Urinary bladder (tissue), 4 donors: ENCODE results near the gene EIF4A3. TPM values are rescaled to one million over a fixed set of nuclear protein-coding genes. Genes with fewer than 3 reads are reported as not detected.
A peak's percentile ranks its signal among the peaks of the same experiment; 100 is the strongest.

Experiments used
- DNase-seq: peaks from one replicate; pipeline ENCODE4 v3.0.0-alpha.2; 2015; ENCODE audit errors: extremely low spot score
- H3K27ac ChIP-seq: one replicate; pipeline ENCODE4 v1.5.1; 2013; ENCODE audit warnings: low read depth, mild to moderate bottlenecking, moderate library complexity
- H3K36me3 ChIP-seq: one replicate; pipeline ENCODE4 v1.6.1; 2013; ENCODE audit warnings: mild to moderate bottlenecking, moderate library complexity; ENCODE audit not compliant: insufficient read depth
- H3K4me1 ChIP-seq: one replicate; pipeline ENCODE4 v1.6.1; 2013; ENCODE audit warnings: mild to moderate bottlenecking, moderate library complexity; ENCODE audit not compliant: insufficient read depth
- H3K4me3 ChIP-seq: one replicate; pipeline ENCODE4 v1.5.1; 2013; ENCODE audit warnings: low read depth, low read length
- WGBS: extraction: QIAGEN DNeasy Blood & Tissue Kit; methylation state at CpG from one replicate; pipeline ENCODE4 v1.1.7; 2013; 5-methylcytosine and 5-hydroxymethylcytosine counted together
- polyA plus RNA-seq: library from polyadenylated mRNA; stranded (reverse); fragments of 200-250 nt; gene quantifications from one replicate; pipeline ENCODE4 v1.2.3, GENCODE V29; 2013
- total RNA-seq: library from RNA; depleted of rRNA; stranded (reverse); fragments of >200 nt; gene quantifications from one replicate; pipeline ENCODE4 v1.2.3, GENCODE V29; 2014
- donor health status: healthy with polysubstance abuse.
- donor health status: healthy.

The EIF4A3 gene
- total RNA-seq (59.5 TPM), polyA plus RNA-seq (80.3 TPM)

DNA sequence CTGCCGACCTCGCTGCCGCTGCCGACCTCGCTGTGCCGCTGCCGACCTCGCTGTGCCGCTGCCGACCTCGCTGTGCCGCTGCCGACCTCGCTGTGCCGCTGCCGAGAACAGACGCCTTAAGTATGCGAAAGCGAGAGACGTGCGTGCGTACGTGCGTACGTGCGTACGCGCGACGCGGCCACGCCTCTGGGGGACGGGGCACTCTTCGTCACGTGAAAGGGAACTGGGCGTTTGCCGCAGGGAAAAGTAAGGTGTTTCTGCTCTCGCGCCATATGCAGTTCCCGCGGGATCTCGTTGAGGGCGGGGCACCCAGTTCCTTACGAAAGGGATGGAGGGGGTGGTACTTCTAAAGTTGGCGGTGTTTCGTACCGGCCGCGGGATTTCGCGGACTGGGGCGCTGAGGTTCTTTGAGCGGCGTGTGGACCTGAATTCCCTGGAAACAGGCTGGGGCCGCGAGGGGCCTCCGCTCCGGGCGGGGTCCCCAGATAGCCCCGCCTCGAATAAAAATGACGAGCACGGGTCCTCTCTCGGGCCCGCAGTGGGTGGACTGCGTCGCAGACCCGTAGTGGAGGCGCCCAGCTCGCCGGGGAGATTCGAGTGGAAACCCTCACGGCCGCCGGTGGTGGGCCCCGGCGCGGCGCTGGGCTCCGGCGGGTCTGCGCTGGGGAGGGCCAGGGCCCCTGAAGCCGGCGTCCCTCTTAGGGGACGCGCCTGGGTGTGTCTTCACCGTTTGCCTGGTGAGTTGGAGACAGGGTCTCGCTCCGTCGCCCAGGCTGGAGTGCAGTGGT is at the start of gene EIF4A3:
EIF4A3 (minus strand) TSS at position 94 of the 788 bp plus-strand sequence. CDS start 167 bp downstream, outside the sequence.
- peak; percentile 96 for DNase-seq
- Histone ChIP-seq H3K4me1 (peaks cover 5% of the 10 kb centered on the region), H3K27ac (peak within 1 kb of the TSS; percentile 75), H3K4me3 (peak within 1 kb of the TSS; percentile 84), H3K36me3 (peaks cover 5% of the 10 kb centered on the region)
- WGBS: under 1% methylated on average over 90 of the region's 90 CpGs

DNA sequence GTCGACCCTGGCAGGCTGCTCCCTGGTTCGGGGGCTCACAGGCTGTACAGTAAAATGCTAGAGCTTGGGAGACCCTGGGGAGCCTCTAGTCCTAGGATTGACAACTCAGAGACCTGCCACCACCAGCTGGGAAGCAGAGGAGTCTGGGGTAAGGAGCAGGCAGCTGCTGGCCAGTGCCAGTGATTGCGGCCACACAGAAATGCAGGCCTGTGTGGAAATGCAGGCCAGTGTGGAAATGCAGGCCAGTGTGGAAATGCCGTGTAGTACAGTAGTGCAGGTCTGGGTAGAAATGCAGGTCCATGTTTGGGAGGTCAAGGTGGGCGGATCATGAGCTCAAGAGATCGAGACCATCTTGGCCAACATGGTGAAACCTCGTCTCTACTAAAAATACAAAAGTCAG is 49.7 kb upstream of the EIF4A3 start:
- no peak for DNase-seq
- Histone ChIP-seq H3K27ac (no peak overlapping the region), H3K4me1 (no peaks in the 10 kb centered on the region), H3K36me3 (no peaks in the 10 kb centered on the region), H3K4me3 (no peak overlapping the region)
- WGBS: 90% methylated on average over 7 of the region's 7 CpGs

DNA sequence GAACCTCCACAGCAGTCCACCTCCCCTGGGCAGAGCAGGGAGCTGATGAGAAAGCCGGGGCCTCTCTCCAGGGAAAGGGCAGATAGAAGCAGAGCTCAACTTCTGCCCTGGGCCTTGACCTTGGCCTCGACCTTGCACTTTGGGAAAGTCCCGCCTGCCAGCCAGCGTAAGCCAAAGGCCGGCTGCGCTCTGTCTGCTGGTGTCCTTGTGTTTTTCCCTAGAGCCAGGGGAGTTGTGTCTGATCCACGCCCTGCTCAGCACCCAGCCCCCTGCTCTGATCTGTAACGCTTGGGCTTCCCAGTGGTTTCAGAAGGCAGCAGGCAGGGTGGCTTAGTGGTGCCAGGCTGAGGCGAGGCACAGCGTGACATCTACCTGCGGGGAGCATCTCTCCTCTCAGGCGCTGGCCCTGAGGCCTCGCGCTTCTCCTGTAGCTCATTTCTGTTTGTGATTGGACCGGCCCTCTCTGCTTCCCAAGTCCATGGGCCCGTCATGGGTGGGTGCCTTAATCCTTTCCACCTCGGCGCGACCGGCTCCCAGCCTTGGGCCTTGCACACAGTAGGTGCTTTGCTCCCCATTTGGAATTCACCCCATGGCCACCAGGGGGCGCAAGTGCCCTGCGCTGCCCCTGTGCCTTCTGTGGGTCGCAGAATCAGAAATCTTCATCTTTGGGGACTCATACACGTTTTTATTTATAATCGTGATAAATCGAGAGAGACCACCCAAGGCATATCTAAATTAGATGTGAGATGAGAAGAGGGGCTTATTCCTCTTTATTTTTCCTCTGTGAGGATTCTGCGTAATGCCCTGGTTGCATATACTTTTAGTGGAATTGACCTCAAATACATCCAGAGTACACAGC is 49.0 kb upstream of the EIF4A3 start:
- DNase-seq: no peak
- whole genome bisulfite sequencing: 58% methylated on average over 27 of the region's 27 CpGs
- no peaks in the 10 kb centered on the region for H3K36me3 ChIP-seq
- no peak overlapping the region for H3K4me3 ChIP-seq
- H3K4me1 ChIP-seq: no peaks in the 10 kb centered on the region
- H3K27ac ChIP-seq: no peak overlapping the region

DNA sequence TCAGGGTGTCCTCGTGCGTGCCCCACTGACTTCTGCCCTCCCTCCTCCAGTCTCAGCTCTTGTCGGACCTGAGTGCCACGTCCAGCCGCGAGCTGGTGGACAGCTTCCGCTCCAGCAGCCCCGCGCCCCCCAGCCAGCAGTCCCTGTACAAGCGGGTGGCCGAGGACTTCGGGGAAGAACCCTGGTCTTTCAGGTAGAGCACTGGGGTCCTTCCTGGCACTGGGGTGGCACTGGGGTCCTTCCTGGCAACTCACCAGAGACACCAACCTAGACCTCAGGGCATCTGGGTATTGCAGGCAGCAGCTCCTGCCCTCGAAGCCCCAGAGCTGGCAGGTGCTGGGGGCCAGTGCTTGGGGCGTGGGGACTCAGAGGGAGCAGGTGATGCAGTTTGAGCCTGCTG is 48.2 kb upstream of the EIF4A3 start:
- 83% methylated on average over 14 of the region's 14 CpGs for WGBS
- H3K27ac ChIP-seq: no peak overlapping the region
- H3K36me3 ChIP-seq: no peaks in the 10 kb centered on the region
- H3K4me3 ChIP-seq: no peak overlapping the region
- H3K4me1 ChIP-seq: no peaks in the 10 kb centered on the region
- DNase-seq: no peak

DNA sequence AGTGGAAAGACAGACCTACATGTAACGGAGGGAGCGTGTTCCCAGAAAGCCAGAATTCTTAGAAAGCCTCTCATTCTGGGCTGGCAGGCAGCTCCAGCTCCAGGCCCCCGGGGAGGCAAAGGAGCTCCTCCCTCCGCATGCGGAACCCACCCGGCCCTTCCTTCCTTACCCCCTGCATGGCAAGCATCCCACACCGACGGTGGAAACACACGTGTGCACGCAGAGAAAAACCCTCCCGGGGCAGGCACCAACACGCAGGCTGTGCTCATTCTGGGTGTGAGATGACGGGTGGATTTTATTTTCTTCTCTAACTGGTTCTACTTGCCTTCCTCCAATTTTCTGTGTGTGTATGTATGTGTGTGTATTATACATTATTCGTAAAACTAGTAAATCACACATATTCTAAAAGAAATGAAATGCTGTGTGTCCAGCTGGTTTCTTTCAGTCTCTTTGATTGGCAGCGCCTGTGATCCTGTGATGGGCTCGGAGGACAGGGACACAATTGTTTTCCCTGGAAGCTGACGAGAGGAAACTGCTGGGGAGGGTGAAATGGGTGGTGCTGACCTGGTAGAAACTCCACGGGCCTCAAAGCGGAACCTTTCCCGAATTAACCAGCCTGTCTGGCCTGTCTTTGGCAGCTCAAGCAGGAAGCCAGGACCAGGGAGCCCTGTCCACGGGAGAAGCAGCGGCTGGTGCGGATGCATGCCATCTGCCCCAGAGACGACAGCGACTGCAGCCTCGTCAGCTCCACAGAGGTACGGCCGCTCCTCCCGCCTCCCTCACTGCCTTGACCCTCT is 45.1 kb upstream of the EIF4A3 start:
- Histone ChIP-seq H3K36me3 (no peaks in the 10 kb centered on the region), H3K27ac (peak overlapping the region; percentile 65), H3K4me1 (no peaks in the 10 kb centered on the region), H3K4me3 (no peak overlapping the region)
- peak; percentile 42 for DNase-seq
- 46% methylated on average over 29 of the region's 29 CpGs for WGBS

DNA sequence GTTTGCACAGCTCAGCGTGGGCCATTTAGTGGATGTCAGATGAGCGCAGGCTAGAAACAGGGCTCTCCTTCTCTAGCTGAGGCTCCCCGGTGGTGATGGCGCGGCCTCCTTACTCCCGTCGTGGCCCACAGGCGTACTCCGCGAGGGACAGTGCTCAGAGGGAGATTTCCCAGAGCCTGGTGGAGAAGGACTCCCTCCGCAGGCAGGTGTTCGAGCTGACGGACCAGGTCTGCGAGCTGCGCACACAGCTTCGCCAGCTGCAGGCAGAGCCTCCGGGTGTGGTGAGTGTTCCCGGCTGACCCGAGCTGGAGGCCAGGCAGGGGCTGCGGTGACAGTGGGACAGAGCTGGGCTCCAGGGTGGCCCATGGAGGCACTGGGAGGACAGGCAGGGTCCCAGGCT is 44.3 kb upstream of the EIF4A3 start:
- Histone ChIP-seq H3K4me1 (no peaks in the 10 kb centered on the region), H3K27ac (no peak overlapping the region), H3K36me3 (no peaks in the 10 kb centered on the region), H3K4me3 (no peak overlapping the region)
- no peak for DNase-seq
- 74% methylated on average over 20 of the region's 20 CpGs for WGBS

DNA sequence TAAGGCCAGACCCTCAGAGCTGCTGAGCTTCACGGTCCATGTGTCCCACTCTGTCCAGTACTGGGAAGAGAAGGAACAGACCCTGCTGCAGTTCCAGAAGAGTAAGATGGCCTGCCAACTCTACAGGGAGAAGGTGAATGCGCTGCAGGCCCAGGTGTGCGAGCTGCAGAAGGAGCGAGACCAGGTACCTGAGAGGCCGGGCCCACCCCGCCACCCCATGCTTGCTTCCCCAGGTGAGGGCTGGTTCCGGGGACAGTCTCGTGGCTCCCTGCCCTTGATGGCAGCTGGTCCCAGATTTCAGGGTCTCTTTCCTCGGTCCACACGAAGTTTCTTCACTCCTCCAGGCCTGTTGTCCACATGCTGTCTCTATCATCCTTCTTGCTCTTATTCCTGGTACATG is 43.8 kb upstream of the EIF4A3 start:
- 97% methylated on average over 10 of the region's 10 CpGs for WGBS
- H3K4me1 ChIP-seq: no peaks in the 10 kb centered on the region
- no peak overlapping the region for H3K4me3 ChIP-seq
- no peak for DNase-seq
- no peaks in the 10 kb centered on the region for H3K36me3 ChIP-seq
- no peak overlapping the region for H3K27ac ChIP-seq

DNA sequence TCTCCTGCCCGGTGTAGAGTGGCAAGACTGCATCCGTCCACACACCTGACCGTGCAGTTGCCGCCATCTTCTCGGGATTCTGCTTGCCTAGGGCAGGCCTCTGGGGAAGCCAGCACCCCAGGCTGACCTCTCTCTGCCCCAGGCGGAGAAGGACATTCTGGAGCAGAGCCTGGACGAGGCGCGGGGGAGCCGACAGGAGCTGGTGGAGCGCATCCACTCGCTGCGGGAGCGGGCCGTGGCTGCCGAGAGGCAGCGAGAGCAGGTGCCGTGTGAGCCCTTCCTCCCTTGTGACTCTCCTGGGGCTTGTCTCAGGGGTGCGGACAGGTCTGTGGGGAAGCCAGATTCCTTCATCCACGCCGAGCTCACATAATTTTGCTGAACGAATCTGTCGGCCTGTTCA is 42.7 kb upstream of the EIF4A3 start:
- no peaks in the 10 kb centered on the region for H3K36me3 ChIP-seq
- DNase-seq: no peak
- 91% methylated on average over 23 of the region's 23 CpGs for whole genome bisulfite sequencing

DNA sequence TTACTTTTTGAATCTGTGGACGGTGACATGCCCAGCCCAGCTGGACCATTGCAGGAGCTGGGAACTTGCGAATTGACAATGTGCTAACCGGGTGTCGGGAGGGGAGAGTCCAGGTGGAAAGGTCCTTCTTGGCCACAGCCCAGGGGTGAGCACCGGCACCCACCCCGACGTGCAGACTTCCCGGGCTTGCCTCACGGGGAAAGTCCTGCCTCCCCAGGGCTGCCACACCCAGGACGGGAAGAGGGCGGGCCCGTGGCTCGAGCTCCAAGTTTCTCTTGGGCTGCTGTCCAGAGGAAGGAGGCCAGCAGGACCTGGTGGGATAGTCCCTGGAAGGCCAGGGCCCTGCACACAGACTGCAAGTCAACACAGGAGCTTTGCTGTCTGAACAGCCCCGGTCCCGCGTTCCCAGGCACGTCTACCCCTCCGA is 40.6 kb upstream of the EIF4A3 start:
- WGBS: 40% methylated on average over 18 of the region's 18 CpGs
- H3K4me3 ChIP-seq: peak overlapping the region; percentile 19
- no peaks in the 10 kb centered on the region for H3K4me1 ChIP-seq
- H3K27ac ChIP-seq: no peak overlapping the region
- DNase-seq: no peak
- no peaks in the 10 kb centered on the region for H3K36me3 ChIP-seq

More for the DNA sequence above, 42.7 kb upstream of the EIF4A3 start:
- H3K27ac ChIP-seq: no peak overlapping the region
- no peaks in the 10 kb centered on the region for H3K4me1 ChIP-seq
- no peak overlapping the region for H3K4me3 ChIP-seq

DNA sequence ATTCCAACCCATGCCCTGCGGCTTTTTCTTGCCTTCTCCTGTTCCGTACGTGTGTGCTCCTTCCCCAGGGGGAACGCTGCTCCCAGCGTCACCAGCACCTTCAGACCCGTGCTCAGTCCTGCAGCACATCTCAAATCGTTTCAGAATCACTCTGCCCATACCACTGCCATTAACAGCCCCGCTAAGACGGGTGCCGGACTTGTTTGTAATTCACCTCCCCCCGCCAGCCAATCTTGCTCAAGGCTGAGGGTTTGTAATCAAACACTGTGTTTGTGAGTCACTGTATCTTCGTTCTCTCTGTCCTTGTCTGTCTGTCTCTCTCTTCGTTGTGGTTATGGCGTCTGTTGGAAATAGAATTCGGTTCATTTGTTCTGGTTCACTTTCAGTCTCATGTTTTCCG is 40.2 kb upstream of the EIF4A3 start:
- Histone ChIP-seq H3K36me3 (no peaks in the 10 kb centered on the region), H3K4me1 (no peaks in the 10 kb centered on the region), H3K4me3 (peak overlapping the region; percentile 19), H3K27ac (no peak overlapping the region)
- WGBS: 71% methylated on average over 16 of the region's 16 CpGs
- no peak for DNase-seq

DNA sequence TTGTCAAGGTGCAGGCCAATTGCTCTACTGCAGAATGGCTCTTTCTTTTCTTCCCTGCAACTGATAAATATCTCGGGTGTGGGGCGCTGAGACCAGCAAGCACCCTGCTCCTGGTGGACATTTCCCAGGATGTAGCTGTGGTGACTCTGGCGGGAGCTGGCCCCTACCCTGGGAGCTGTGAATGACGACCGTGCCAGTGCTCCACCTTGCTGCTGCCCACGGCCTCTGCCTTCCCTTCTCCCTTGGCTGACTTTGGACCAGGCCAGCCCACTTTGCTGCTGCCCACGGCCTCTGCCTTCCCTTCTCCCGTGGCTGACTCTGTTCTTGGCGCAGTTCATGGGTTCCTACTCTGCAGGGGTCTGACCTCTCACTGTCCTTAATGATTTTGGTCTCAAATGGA is 39.0 kb upstream of the EIF4A3 start:
- no peak overlapping the region for H3K4me3 ChIP-seq

DNA sequence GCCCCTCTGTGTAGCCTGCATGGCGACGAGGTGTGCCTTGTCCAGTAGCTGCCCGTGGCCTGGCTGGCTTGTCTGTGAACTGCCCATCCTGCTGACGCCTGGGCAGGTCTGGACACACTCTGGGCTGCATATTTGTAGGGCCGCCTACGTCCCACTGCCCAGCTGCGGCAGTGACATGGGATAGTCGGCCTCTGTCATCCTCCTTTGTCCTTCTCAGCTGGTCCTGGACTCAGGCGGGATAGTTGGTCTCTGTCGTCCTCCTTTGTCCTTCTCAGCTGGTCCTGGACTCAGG is 37.4 kb upstream of the EIF4A3 start:
- peaks cover 2% of the 10 kb centered on the region for H3K36me3 ChIP-seq
- H3K4me3 ChIP-seq: no peak overlapping the region
- no peak for DNase-seq

More for the DNA sequence above, 39.0 kb upstream of the EIF4A3 start:
- 87% methylated on average over 9 of the region's 9 CpGs for WGBS
- Histone ChIP-seq H3K36me3 (peaks cover 2% of the 10 kb centered on the region), H3K4me1 (no peaks in the 10 kb centered on the region), H3K27ac (no peak overlapping the region)
- DNase-seq: no peak

DNA sequence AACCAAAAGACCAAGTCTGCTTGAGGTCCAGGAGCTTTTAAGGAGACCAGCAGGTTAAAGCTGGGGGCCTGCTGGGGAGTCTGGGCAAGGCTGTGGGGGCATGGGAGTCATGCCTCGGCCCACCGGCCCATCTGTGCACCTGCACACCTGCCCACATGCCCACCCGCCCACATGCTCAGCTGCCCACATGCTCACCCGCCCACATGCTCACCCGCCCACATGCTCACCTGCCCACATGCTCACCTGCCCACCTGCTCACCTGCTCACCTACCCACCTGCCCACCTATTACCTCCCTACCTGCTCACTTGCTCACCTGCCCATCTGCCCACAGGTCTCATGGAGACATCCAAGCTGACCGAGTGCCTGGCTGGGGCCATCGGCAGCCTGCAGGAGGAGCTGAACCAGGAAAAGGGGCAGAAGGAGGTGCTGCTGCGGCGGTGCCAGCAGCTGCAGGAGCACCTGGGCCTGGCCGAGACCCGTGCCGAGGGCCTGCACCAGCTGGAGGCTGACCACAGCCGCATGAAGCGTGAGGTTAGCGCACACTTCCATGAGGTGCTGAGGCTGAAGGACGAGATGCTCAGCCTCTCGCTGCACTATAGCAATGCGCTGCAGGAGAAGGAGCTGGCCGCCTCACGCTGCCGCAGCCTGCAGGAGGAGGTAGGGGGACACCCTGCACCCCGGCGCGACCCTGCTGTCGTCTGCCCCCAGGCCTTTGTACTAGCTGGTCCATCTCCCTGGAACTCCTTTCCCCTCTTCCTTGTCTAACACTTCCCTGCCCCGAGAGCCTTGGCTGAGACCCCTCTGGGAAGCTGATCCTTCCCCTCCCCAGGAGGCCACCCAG is 36.9 kb upstream of the EIF4A3 start:
- H3K4me3 ChIP-seq: no peak overlapping the region
- WGBS: 82% methylated on average over 26 of the region's 26 CpGs
- H3K36me3 ChIP-seq: peaks cover 2% of the 10 kb centered on the region
- DNase-seq: no peak
- H3K4me1 ChIP-seq: no peaks in the 10 kb centered on the region
- H3K27ac ChIP-seq: no peak overlapping the region

More for the DNA sequence above, 37.4 kb upstream of the EIF4A3 start:
- no peak overlapping the region for H3K27ac ChIP-seq
- WGBS: 71% methylated on average over 10 of the region's 10 CpGs
- no peaks in the 10 kb centered on the region for H3K4me1 ChIP-seq
